Retinal pigment epithelial cell (primary cell): ENCODE results near the gene NEO1.

Experiments
- DNase-seq: peaks from one replicate; pipeline ENCODE4 v3.0.0-alpha.2; 2010; ENCODE audit warnings: low read depth
- H3K4me3 ChIP-seq: 2 replicates; pipeline ENCODE4 v1.5.1; 2011; ENCODE audit warnings: mild to moderate bottlenecking, low read length, control low read depth, moderate library complexity
- CTCF ChIP-seq: conservative IDR thresholded peaks from 2 replicates; pipeline ENCODE4 v1.5.1; 2011; ENCODE audit warnings: low read depth, low read length, control low read depth, inconsistent platforms

NEO1 gene

DNA sequence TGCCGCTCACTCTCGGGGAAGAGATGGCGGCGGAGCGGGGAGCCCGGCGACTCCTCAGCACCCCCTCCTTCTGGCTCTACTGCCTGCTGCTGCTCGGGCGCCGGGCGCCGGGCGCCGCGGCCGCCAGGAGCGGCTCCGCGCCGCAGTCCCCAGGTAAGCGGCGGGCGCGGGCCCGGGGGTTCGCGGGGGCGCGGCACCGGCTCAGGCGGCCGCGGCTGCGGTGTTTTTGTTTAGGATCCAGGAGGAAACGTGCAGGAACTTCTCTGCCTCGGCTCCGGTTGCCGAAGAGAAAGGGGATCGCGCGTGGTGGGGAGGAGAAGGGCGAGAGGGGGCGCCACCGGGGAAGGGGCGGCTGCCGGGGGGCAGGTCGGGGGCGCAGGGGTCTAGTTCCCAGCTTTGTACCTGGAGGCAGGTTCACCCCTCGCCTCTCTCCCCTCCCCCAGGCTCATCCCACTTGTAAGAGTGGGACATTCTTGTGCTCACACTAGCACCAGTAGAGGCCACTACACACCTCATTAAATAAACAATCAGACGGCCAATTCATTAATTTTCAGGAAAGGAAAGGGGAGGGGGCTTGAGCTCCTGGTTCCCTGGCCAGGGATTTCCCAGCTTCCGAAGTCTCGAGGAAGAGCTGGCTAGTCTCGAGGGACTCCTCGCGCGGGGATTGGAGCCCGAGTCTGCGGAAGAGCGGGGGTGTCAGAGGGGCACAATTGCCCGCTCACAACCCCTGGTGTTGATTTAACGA, 562 bp downstream of the NEO1 start:
- TF ChIP-seq CTCF, result peak; percentile 44
- DNase-seq, result peak; percentile 38
- H3K4me3 ChIP-seq, result peak overlapping the region; percentile 68

- TF ChIP-seq CTCF, result no peak
- DNase-seq, result no peak
- H3K4me3 ChIP-seq, result peak overlapping the region; percentile 68
Observed at GRCh38 chr15:73053398-73053723, 1.1 kb downstream of the NEO1 start.

DNA sequence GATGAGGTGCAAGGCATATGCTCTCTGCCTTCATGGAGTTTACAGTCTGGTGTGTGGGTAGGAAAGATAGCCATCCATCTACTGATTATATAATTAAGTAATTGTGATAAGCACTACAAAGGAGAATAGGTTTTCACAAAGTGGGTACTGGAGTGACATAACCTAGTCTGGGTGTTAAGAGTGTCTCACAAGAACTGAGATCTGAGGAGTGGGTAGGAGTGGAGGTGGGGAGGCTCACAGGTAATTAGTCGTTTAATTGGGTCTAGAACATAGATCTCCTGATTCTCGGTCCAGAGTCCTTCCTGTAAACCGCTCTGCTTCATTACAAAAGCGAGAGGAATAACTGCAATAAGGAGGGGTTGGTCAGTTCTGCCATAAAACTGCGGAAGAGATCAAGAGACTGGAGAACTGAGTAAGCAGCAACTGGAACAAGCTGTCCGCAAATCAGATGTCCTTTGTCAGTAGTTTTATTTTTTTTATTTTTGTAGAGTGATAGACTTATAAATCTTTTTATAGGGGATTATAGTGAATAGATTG, 2.2 kb downstream of the NEO1 start:
- H3K4me3 ChIP-seq, result no peak overlapping the region
- DNase-seq, result no peak
- no peak for TF ChIP-seq CTCF

GRCh38 chr15:73056460-73056859, 4.2 kb downstream of the NEO1 start:
- no peak overlapping the region for H3K4me3 ChIP-seq
- DNase-seq, result no peak
- TF ChIP-seq CTCF, result no peak

- no peak for DNase-seq
- H3K4me3 ChIP-seq, result no peak overlapping the region
- no peak for TF ChIP-seq CTCF
Observed at GRCh38 chr15:73058437-73058836, 6.2 kb downstream of the NEO1 start.

- DNase-seq, result no peak
- no peak overlapping the region for H3K4me3 ChIP-seq
- TF ChIP-seq CTCF, result no peak
Observed at GRCh38 chr15:73065114-73065513, 12.9 kb downstream of the NEO1 start.

DNA sequence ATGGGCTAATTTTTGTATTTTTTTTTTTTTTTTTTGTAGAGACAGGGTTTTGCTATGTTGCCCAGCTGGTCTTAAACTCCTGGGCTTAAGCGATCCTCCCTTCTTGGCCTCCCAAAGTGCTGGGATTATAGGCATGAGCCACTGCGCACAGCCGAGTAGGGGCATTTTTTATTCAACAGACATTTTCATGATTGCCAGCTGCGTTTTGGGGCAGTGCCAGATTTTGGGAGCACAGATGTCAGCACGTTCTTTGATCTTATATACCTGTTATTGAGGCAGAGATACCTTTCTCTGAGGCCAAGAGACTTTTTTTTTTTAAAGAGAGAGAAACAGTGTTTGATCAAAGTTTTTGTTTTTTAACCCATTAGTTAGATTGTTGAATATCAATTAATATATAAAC, 16.8 kb downstream of the NEO1 start:
- TF ChIP-seq CTCF, result no peak
- no peak overlapping the region for H3K4me3 ChIP-seq
- DNase-seq, result no peak
